GM12875 (cell line): ENCODE results near the gene UHRF1.

Source experiments
- H3K4me3 ChIP-seq: one replicate; pipeline ENCODE4 v1.5.1; 2011; ENCODE audit warnings: low read depth, low read length, control low read depth
- TF ChIP-seq, protein P1 (sequence below): IDR thresholded peaks from 2 replicates; pipeline ENCODE4 v1.5.1; 2011; ENCODE audit warnings: low read depth, mild to moderate bottlenecking, control low read depth, inconsistent platforms, low read length, moderate library complexity, borderline replicate concordance; ENCODE audit not compliant: insufficient read depth

UHRF1 gene

DNA sequence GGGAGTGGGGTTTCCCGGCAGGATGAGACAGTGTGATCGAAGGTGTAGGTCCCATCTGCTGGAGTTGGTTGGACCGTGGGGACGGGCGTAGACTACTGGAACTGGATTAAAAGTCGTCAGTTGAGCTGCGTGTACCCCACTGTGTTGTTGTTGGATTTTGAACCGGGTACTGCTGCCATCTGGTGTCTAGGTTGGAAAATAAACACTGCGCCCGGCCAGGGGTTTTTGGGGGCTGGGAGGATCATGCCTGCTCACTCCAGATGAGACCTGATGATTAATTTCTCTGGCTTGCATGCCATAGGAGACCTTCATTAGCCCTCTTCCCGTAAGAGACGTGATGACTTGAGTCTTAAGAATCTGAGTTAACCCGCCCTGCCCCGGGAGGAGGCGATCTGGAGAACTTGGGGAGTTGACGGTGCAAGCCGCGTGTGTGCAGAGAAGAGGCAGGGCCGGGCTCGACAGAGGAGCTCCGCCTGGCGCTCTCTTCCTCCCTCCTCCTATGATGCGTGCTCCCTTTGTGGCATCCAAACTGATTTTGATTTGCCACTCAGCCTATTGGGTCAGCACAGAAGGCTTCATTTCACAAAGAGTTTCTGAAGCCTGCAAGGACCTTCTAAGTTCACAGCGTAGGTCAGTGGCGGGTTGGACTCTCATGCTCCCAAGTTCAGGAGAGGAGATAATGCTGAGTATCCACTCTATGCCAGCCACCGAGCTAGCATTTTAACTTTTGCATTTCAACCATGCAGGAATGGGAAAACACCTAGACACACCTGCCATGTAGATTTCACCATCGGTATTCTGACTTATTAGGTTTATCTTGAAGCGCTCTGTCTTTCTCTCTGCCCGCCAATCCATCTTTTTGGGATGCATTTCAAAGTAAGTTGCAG is 2.7 kb downstream of the UHRF1 start:
- TF ChIP-seq, protein P1, sequence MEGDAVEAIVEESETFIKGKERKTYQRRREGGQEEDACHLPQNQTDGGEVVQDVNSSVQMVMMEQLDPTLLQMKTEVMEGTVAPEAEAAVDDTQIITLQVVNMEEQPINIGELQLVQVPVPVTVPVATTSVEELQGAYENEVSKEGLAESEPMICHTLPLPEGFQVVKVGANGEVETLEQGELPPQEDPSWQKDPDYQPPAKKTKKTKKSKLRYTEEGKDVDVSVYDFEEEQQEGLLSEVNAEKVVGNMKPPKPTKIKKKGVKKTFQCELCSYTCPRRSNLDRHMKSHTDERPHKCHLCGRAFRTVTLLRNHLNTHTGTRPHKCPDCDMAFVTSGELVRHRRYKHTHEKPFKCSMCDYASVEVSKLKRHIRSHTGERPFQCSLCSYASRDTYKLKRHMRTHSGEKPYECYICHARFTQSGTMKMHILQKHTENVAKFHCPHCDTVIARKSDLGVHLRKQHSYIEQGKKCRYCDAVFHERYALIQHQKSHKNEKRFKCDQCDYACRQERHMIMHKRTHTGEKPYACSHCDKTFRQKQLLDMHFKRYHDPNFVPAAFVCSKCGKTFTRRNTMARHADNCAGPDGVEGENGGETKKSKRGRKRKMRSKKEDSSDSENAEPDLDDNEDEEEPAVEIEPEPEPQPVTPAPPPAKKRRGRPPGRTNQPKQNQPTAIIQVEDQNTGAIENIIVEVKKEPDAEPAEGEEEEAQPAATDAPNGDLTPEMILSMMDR = peak; percentile 52; the same call in 1 of the 2 replicates
- peak overlapping the region; percentile 81 for H3K4me3 ChIP-seq

- TF ChIP-seq, protein P1 = no peak
These were observed 4.9 kb downstream of the UHRF1 start for GRCh38 chr19:4913996-4914735.

DNA sequence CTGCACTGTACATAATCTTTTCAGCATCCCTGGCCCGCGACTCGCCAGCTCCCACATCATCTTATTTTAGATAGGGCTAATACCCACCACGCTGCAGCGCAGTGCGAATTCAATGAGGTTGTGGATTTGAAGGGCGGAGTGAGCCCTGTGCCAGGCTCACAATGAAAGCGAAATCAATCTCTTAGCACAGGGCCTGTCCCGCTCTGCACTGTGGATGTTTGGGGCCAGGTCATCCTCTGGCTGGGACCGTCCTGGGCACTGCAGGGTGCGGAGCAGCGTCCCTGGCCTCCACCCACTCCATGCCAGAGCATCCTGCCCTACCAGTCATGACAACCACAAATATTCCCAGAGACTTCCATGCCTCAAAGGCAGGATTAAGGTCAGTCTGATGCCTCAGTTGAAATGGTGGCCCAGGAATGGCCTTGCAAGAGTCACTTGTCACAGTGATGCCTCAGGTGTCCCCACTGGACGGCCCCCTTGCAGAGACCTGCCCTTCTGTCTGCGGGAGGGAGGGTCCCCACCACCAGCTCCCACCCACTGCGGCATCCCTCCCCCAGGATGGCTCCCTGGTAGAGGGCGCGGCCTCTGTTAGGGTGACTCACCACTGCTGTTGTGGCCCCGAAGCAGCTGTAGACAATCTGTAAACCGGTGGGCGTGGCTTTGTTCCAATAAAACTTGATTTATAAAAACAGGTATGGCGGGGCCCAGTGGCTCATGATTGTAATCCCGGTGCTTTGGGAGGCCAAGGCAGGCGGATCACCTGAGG is 5.6 kb downstream of the UHRF1 start:
- TF ChIP-seq, protein P1 = no peak
- no peak overlapping the region for H3K4me3 ChIP-seq

More at GRCh38 chr19:4913996-4914735, 4.9 kb downstream of the UHRF1 start:
- H3K4me3 ChIP-seq = no peak overlapping the region

GRCh38 chr19:4916292-4917082 is 7.2 kb downstream of the UHRF1 start:
- TF ChIP-seq, protein P1 = no peak
- peak overlapping the region; percentile 53 for H3K4me3 ChIP-seq

- H3K4me3 ChIP-seq = no peak overlapping the region
- TF ChIP-seq, protein P1 = no peak
These were observed 13.4 kb downstream of the UHRF1 start for GRCh38 chr19:4922530-4923275.
